H9 (cell line): Measurements from ENCODE around the gene GRIN2D. TPM values are rescaled to one million over a fixed set of nuclear protein-coding genes. Genes with fewer than 3 reads are reported as not detected.

Source experiments
- DNase-seq: peaks from one replicate; pipeline ENCODE4 v3.0.0-alpha.2; 2017
- H2AFZ ChIP-seq: one replicate; pipeline ENCODE4 v1.6.1; 2013; ENCODE audit warnings: mild to moderate bottlenecking, low read length, control low read depth, moderate library complexity
- H2AK5ac ChIP-seq: 2 replicates; pipeline ENCODE4 v1.6.1; 2013; ENCODE audit warnings: low read length, control low read depth, mixed read lengths; ENCODE audit not compliant: insufficient read length
- H2BK120ac ChIP-seq: one replicate; pipeline ENCODE4 v1.6.1; 2013; ENCODE audit warnings: low read depth, mild to moderate bottlenecking, low read length, control low read depth, inconsistent platforms; ENCODE audit not compliant: poor library complexity, severe bottlenecking
- H2BK12ac ChIP-seq: 2 replicates; pipeline ENCODE4 v1.6.1; 2013; ENCODE audit warnings: low read length, control low read depth, mixed read lengths, low read depth; ENCODE audit not compliant: insufficient read length
- H2BK15ac ChIP-seq: 2 replicates; pipeline ENCODE4 v1.6.1; 2013; ENCODE audit warnings: low read depth, low read length, control low read depth
- H2BK20ac ChIP-seq: one replicate; pipeline ENCODE4 v1.6.1; 2013; ENCODE audit warnings: low read depth, mild to moderate bottlenecking, low read length, control low read depth, inconsistent platforms; ENCODE audit not compliant: poor library complexity, severe bottlenecking
- H2BK5ac ChIP-seq: 2 replicates; pipeline ENCODE4 v1.6.1; 2013; ENCODE audit warnings: low read length, control low read depth, mixed read lengths; ENCODE audit not compliant: insufficient read length
- H3K14ac ChIP-seq: 2 replicates; pipeline ENCODE4 v1.6.1; 2013; ENCODE audit warnings: low read length, control low read depth; ENCODE audit not compliant: insufficient read depth
- H3K18ac ChIP-seq: 2 replicates; pipeline ENCODE4 v1.6.1; 2013; ENCODE audit warnings: low read depth, mild to moderate bottlenecking, mixed read lengths, low read length, control low read depth; ENCODE audit not compliant: insufficient read length
- H3K23ac ChIP-seq: 2 replicates; pipeline ENCODE4 v1.6.1; 2013; ENCODE audit warnings: low read length, control low read depth, mixed read lengths, low read depth; ENCODE audit not compliant: insufficient read length
- H3K23me2 ChIP-seq: 2 replicates; pipeline ENCODE4 v1.6.1; 2013; ENCODE audit warnings: low read depth, mild to moderate bottlenecking, mixed read lengths, low read length, control low read depth; ENCODE audit not compliant: insufficient read length, poor library complexity, severe bottlenecking
- H3K27ac ChIP-seq: 2 replicates; pipeline ENCODE4 v1.5.1; 2013; ENCODE audit warnings: low read length, control low read depth, mixed read lengths, low read depth; ENCODE audit not compliant: insufficient read length
- H3K27me3 ChIP-seq: 2 replicates; pipeline ENCODE4 v1.6.1; 2013; ENCODE audit warnings: low read length, control low read depth, inconsistent platforms; ENCODE audit not compliant: insufficient read depth
- H3K4ac ChIP-seq: 2 replicates; pipeline ENCODE4 v1.6.1; 2013; ENCODE audit warnings: low read depth, mild to moderate bottlenecking, control low read depth, inconsistent platforms, low read length, moderate library complexity
- H3K4me1 ChIP-seq: 2 replicates; pipeline ENCODE4 v1.6.1; 2013; ENCODE audit warnings: low read length, control low read depth, inconsistent platforms; ENCODE audit not compliant: insufficient read depth
- H3K4me2 ChIP-seq: 2 replicates; pipeline ENCODE4 v1.6.1; 2013; ENCODE audit warnings: low read length, control low read depth, mixed read lengths; ENCODE audit not compliant: insufficient read length, insufficient read depth
- H3K56ac ChIP-seq: 2 replicates; pipeline ENCODE4 v1.6.1; 2013; ENCODE audit warnings: low read depth, mild to moderate bottlenecking, mixed read lengths, low read length, control low read depth; ENCODE audit not compliant: insufficient read length
- H3K79me1 ChIP-seq: 2 replicates; pipeline ENCODE4 v1.6.1; 2013; ENCODE audit warnings: low read depth, mild to moderate bottlenecking, moderate library complexity, low read length, control low read depth, inconsistent platforms; ENCODE audit not compliant: insufficient read depth, poor library complexity, severe bottlenecking
- H3K79me2 ChIP-seq: 2 replicates; pipeline ENCODE4 v1.6.1; 2013; ENCODE audit warnings: low read length, control low read depth, inconsistent platforms; ENCODE audit not compliant: insufficient read depth
- H3K9ac ChIP-seq: 2 replicates; pipeline ENCODE4 v1.6.1; 2013; ENCODE audit warnings: low read length, control low read depth, mixed read lengths; ENCODE audit not compliant: insufficient read length; ENCODE audit errors: extremely low read depth
- H3K9me3 ChIP-seq: one replicate; pipeline ENCODE4 v1.6.1; 2013; ENCODE audit warnings: low read depth, low read length, inconsistent platforms; ENCODE audit not compliant: control insufficient read depth
- H3T11ph ChIP-seq: one replicate; pipeline ENCODE4 v1.6.1; 2013; ENCODE audit warnings: mild to moderate bottlenecking, low read length, control low read depth, inconsistent platforms
- H4K20me1 ChIP-seq: one replicate; pipeline ENCODE4 v1.6.1; 2013; ENCODE audit not compliant: control insufficient read depth, insufficient read length, insufficient read depth
- H4K5ac ChIP-seq: 2 replicates; pipeline ENCODE4 v1.6.1; 2013; ENCODE audit warnings: low read depth, mild to moderate bottlenecking, mixed read lengths, low read length, control low read depth; ENCODE audit not compliant: insufficient read length
- H4K8ac ChIP-seq: replicated peaks from 2 replicates; pipeline ENCODE4 v1.6.1; 2013; ENCODE audit warnings: low read length, control low read depth, mixed read lengths, low read depth; ENCODE audit not compliant: insufficient read length
- H4K91ac ChIP-seq: 2 replicates; pipeline ENCODE4 v1.6.1; 2013; ENCODE audit warnings: low read depth, mild to moderate bottlenecking, moderate library complexity, mixed read lengths, low read length, control low read depth; ENCODE audit not compliant: insufficient read length
- H3K27ac Mint-ChIP-seq, 3 experiments: 2 replicates in 2 of 3; 3 replicates in 1 of 3; pipeline ENCODE4 v1.8.0; 2020 to 2021; ENCODE audit warnings: mixed read lengths in 3 of 3, mild to moderate bottlenecking in 1 of 3, moderate library complexity in 1 of 3
- H3K27me3 Mint-ChIP-seq: 2 replicates; pipeline ENCODE4 v1.8.0; 2021; ENCODE audit warnings: low read depth, mild to moderate bottlenecking, moderate library complexity, mixed read lengths
- H3K36me3 Mint-ChIP-seq, 3 experiments: 2 replicates in 2 of 3; 3 replicates in 1 of 3; pipeline ENCODE4 v1.8.0; 2020 to 2021; ENCODE audit warnings: low read depth in 3 of 3, mixed read lengths in 3 of 3; ENCODE audit not compliant: insufficient read depth in 1 of 3
- H3K4me1 Mint-ChIP-seq, 2 experiments: 2 replicates each; pipeline ENCODE4 v1.8.0; 2020; ENCODE audit warnings: mixed read lengths in 2 of 2
- H3K4me3 Mint-ChIP-seq, 2 experiments: 2 replicates in 1 of 2; 3 replicates in 1 of 2; pipeline ENCODE4 v1.8.0; 2020 to 2021; ENCODE audit warnings: mild to moderate bottlenecking in 2 of 2, mixed read lengths in 2 of 2, moderate library complexity in 1 of 2
- H3K9me3 Mint-ChIP-seq, 2 experiments: 2 replicates in 1 of 2; 3 replicates in 1 of 2; pipeline ENCODE4 v1.8.0; 2020; ENCODE audit warnings: mild to moderate bottlenecking in 2 of 2, mixed read lengths in 2 of 2, moderate library complexity in 1 of 2
- CTCF ChIP-seq: fragments of 200-600 bp; sonication (generic); conservative IDR thresholded peaks from 3 replicates; pipeline ENCODE4 v1.8.0; 2021; ENCODE audit warnings: antibody characterized with exemption, mild to moderate bottlenecking
- WGBS: extraction: QIAGEN DNeasy Blood & Tissue Kit; methylation state at CpG from one replicate; pipeline ENCODE4 v1.1.7; 2013; ENCODE audit warnings: missing lambda C conversion rate, low lambda C conversion rate, mixed read lengths; ENCODE audit not compliant: insufficient read length; ENCODE audit errors: extremely low coverage; 5-methylcytosine and 5-hydroxymethylcytosine counted together
- total RNA-seq: library from RNA; stranded (reverse); gene quantifications from 2 replicates; pipeline ENCODE4 v1.2.1, GENCODE V29; 2021

Gene GRIN2D
- total RNA-seq, 1 experiment from 2014 or later = 5.9 TPM

GRCh38 chr19:48372904-48373303 lies 20.6 kb upstream of the GRIN2D start:
- 0 out of 2 replicates have a peak, but pooled peaks cover 1% of the 10 kb centered on the region for H3K79me2 ChIP-seq
- H3K56ac ChIP-seq = no peak overlapping the region
- no peak overlapping the region for H2BK5ac ChIP-seq
- H3K27me3 Mint-ChIP-seq = peaks cover 45% of the 10 kb centered on the region
- H3K14ac ChIP-seq = no peak overlapping the region; the same call in 1 of the 2 replicates
- no peak overlapping the region for H3K4me2 ChIP-seq
- no peak overlapping the region for H4K91ac ChIP-seq
- H3K9me3 ChIP-seq = no peaks in the 10 kb centered on the region
- H3K18ac ChIP-seq = no peak overlapping the region
- H4K20me1 ChIP-seq = no peaks in the 10 kb centered on the region
- no peaks in the 10 kb centered on the region for H3K36me3 Mint-ChIP-seq
- no peaks in the 10 kb centered on the region for H3K9me3 Mint-ChIP-seq
- no peak overlapping the region for H2AFZ ChIP-seq
- H2BK120ac ChIP-seq = no peak overlapping the region
- no peak for TF ChIP-seq CTCF
- H3K4me3 Mint-ChIP-seq = no peak overlapping the region
- no peaks in the 10 kb centered on the region for H3K79me1 ChIP-seq
- no peak overlapping the region for H3K23ac ChIP-seq
- no peak overlapping the region for H4K5ac ChIP-seq
- no peak overlapping the region for H3K4ac ChIP-seq
- no peak overlapping the region for H3T11ph ChIP-seq
- H4K8ac ChIP-seq = no peak overlapping the region
- no peak overlapping the region for H3K9ac ChIP-seq
- H2AK5ac ChIP-seq = no peak overlapping the region
- no peak for DNase-seq
- no peak overlapping the region for H2BK15ac ChIP-seq
- H3K4me1 ChIP-seq = no peaks in the 10 kb centered on the region
- WGBS = no CpG with 5 or more reads among the region's 4 CpGs
- H3K27ac Mint-ChIP-seq = no peak overlapping the region; a peak in 1 of 7 replicates
- H3K4me1 Mint-ChIP-seq = peaks cover 5 to 16% of the 10 kb centered on the region in 2 experiments; a peak in 3 of 4 replicates
- no peaks in the 10 kb centered on the region for H3K23me2 ChIP-seq
- no peak overlapping the region for H2BK20ac ChIP-seq
- H3K27ac ChIP-seq = no peak overlapping the region
- H2BK12ac ChIP-seq = no peak overlapping the region
- no peaks in the 10 kb centered on the region; the same call in 1 of the 2 replicates for H3K27me3 ChIP-seq
